Glutamatergic neuron (in vitro differentiated cells): ENCODE results near the gene RHOD. TPM values are rescaled to one million over a fixed set of nuclear protein-coding genes. Genes with fewer than 3 reads are reported as not detected.
A peak's percentile ranks its signal among the peaks of the same experiment; 100 is the strongest.

Experiments
- DNase-seq: peaks from one replicate; pipeline ENCODE4 v3.0.0; 2022
- H3K27ac Mint-ChIP-seq: one replicate; pipeline ENCODE4 v1.8.0; 2020; ENCODE audit warnings: mild to moderate bottlenecking, mixed read lengths, inconsistent platforms; ENCODE audit not compliant: unreplicated experiment
- H3K27me3 Mint-ChIP-seq: one replicate; pipeline ENCODE4 v1.8.0; 2020; ENCODE audit warnings: mild to moderate bottlenecking, moderate library complexity, mixed read lengths, inconsistent platforms; ENCODE audit not compliant: unreplicated experiment
- H3K36me3 Mint-ChIP-seq: one replicate; pipeline ENCODE4 v1.8.0; 2020; ENCODE audit warnings: mild to moderate bottlenecking, mixed read lengths, inconsistent platforms; ENCODE audit not compliant: unreplicated experiment
- H3K4me1 Mint-ChIP-seq: one replicate; pipeline ENCODE4 v1.8.0; 2020; ENCODE audit warnings: mild to moderate bottlenecking, low read depth, mixed read lengths, inconsistent platforms; ENCODE audit not compliant: unreplicated experiment
- H3K4me3 Mint-ChIP-seq: one replicate; pipeline ENCODE4 v1.8.0; 2020; ENCODE audit warnings: mild to moderate bottlenecking, mixed read lengths, inconsistent platforms; ENCODE audit not compliant: unreplicated experiment
- H3K9me3 Mint-ChIP-seq: one replicate; pipeline ENCODE4 v1.8.0; 2020; ENCODE audit warnings: mild to moderate bottlenecking, moderate library complexity, mixed read lengths, inconsistent platforms; ENCODE audit not compliant: unreplicated experiment
- CTCF ChIP-seq: fragments of 200-600 bp; sonication (generic); IDR thresholded peaks from one replicate; pipeline ENCODE4 v1.5.0; 2021; ENCODE audit not compliant: partially characterized antibody, unreplicated experiment
- total RNA-seq: library from RNA; stranded (reverse); fragmentation: NEBNext Ultra II Directional; extraction: Animal tissue kit (Norgen Biotek cat#: 25700); gene quantifications from one replicate; pipeline ENCODE4 v1.2.1, GENCODE V29; 2021; ENCODE audit not compliant: unreplicated experiment

Gene RHOD
- total RNA-seq, 1 donor from 2014 or later: not detected

- H3K27ac Mint-ChIP-seq: no peak overlapping the region
- peaks cover 7% of the 10 kb centered on the region for H3K9me3 Mint-ChIP-seq
- peaks cover 5% of the 10 kb centered on the region for H3K4me1 Mint-ChIP-seq
- DNase-seq: peak; percentile 33
- no peaks in the 10 kb centered on the region for H3K36me3 Mint-ChIP-seq
- H3K27me3 Mint-ChIP-seq: peaks cover 7% of the 10 kb centered on the region
- TF ChIP-seq CTCF: no peak
- H3K4me3 Mint-ChIP-seq: peak overlapping the region; percentile 75
Measured at GRCh38 chr11:67117672-67118180, 61.1 kb downstream of the RHOD start.

GRCh38 chr11:67118181-67118766 is 61.6 kb downstream of the RHOD start:
- peak; percentile 54 for DNase-seq
- Mint-ChIP-seq H3K27ac (no peak overlapping the region), H3K9me3 (peaks cover 7% of the 10 kb centered on the region), H3K27me3 (peaks cover 7% of the 10 kb centered on the region), H3K4me3 (no peak overlapping the region), H3K4me1 (peaks cover 5% of the 10 kb centered on the region), H3K36me3 (no peaks in the 10 kb centered on the region)
- no peak for TF ChIP-seq CTCF

DNA sequence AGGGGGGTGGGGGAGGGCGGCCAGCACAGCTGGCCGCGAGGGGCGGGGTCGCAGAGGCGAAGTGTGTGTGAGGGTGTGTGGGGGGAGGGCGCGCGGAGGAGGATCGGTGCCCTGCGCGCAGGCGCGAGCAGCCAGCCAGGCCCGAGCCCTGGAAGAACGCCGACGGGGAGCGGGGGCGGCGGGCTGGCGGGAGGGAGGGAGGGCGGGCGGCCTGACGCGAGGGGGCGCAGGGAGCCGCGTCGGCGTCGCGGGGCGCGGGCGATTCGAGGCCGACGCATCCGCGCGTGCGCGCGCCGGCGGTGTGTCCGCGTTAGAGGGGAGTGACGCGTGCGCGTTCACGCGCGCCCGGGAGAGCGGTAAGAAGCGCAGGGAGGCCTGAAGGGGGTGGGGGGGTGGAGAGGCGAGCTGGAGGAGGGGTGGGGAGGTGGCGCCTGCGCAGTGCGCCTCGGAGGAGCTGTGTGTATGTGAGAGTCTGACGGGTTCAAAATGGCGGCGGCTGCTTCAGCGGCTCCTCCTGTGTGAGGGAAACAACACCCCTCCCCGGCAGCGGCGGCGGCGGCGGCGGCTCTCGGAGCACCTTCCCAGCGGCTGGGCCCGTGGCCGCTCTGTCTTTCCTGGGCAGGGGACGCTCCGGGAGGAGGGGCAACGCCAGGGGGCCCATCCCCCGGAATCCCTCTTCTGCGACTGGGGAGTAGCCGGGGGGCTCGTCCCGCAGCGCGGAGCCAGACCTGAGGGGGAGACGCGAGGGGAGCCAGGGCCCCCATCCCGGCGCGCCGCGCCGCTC is 62.3 kb downstream of the RHOD start, which contains the start of gene KDM2A:
KDM2A (plus strand) TSS at position 463 of the 784 bp plus-strand sequence. CDS start 2,054 bp downstream, outside the sequence.
- Mint-ChIP-seq H3K27me3 (peaks cover 7% of the 10 kb centered on the region), H3K27ac (peak within 1 kb of the TSS; percentile 89), H3K36me3 (no peaks in the 10 kb centered on the region), H3K4me3 (peak within 1 kb of the TSS; percentile 95), H3K9me3 (peaks cover 7% of the 10 kb centered on the region), H3K4me1 (peaks cover 5% of the 10 kb centered on the region)
- TF ChIP-seq CTCF: peak; percentile 34
- peak; percentile 99 for DNase-seq

DNA sequence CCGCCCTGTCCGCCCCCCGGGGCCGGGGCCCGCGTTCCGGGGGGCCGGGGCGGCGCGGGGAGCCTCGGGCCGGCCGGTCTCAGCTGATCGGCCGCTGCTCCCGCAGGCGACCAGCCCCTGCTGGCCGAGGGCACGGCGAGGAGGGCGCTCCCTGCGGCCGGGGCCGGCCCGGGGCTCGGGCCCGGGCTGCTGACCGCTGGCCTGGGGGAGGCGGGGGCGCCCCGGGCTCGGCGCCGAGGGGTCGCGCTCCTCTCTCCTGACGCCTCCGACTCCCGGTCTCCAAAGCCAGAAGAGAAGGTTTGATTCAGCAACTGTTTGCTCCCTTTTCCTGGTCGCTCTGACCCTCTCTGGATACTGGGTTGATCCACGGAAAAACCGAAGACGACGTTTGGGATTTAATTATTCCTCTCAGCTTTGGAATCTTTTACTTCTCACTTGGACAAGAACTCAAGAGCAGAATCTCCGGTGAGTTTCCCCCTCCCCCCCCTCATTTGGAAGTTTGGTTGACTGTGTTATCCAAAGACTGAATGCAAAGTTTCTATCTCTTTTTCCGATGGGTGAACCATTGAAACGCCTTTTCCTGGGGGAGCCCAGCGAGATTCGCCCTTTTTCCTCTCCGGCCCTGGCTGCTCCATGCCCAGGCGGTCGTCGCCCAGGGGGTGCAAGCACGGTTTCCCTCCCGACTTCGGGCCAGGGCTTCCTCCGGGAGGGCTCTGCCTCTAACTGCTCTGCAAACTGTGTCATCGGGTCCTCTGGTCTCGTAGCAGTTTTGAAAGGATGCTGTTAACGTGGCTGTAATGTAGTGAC is 63.1 kb downstream of the RHOD start:
- peaks cover 7% of the 10 kb centered on the region for H3K27me3 Mint-ChIP-seq
- H3K9me3 Mint-ChIP-seq: peaks cover 7% of the 10 kb centered on the region
- peaks cover 5% of the 10 kb centered on the region for H3K4me1 Mint-ChIP-seq
- no peak for TF ChIP-seq CTCF
- H3K36me3 Mint-ChIP-seq: no peaks in the 10 kb centered on the region
- H3K27ac Mint-ChIP-seq: peak overlapping the region; percentile 89
- peak overlapping the region; percentile 95 for H3K4me3 Mint-ChIP-seq
- peak; percentile 61 for DNase-seq
